HG02571 (cell line): Measurements from ENCODE around the gene UBE3D.

ENCODE experiments used
- ATAC-seq: cut with Tn5 transposase; IDR thresholded peaks from one replicate; pipeline ENCODE4 v1.9.1; 2021; ENCODE audit warnings: mild to moderate bottlenecking, moderate library complexity; ENCODE audit not compliant: unreplicated experiment

The UBE3D gene, protein sequence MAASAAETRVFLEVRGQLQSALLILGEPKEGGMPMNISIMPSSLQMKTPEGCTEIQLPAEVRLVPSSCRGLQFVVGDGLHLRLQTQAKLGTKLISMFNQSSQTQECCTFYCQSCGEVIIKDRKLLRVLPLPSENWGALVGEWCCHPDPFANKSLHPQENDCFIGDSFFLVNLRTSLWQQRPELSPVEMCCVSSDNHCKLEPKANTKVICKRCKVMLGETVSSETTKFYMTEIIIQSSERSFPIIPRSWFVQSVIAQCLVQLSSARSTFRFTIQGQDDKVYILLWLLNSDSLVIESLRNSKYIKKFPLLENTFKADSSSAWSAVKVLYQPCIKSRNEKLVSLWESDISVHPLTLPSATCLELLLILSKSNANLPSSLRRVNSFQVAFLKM

DNA sequence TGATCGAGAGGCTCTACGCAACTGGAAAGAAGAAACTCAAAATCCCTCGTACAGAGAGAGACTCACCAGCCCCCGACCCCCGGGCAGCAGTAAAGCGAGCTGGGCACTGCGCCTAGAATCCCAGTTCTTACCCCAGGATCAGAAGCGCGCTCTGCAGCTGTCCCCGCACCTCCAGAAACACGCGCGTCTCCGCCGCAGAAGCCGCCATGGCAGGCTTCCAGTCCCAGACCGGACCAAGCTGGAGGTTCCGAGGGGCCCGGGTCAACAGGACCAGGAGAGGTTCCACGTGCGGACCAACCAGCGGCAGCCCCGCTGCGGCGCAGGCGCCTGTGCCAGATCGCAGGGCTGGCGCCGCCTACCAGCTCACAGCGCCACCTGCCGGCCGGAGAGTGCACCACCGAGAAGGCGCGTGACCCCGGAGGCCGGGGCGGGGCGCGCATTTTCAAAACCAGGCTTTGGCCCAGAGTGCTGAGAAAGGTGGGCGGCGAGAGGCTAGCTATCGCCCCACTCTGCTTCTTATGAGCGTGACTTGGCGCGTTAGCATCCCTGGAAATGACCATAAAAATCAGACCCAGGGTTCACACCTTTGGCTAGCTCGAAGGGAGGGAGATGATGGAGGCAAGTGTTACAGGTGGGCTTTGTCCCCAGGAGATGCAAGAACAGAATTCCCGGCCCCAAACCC is at the start of gene UBE3D:
TSS of gene UBE3D (minus strand) at position 331 of the 682 bp plus-strand sequence. CDS start at position 208, 123 bp downstream.
- peak; percentile 61 for ATAC-seq

- no peak for ATAC-seq
Observed at GRCh38 chr6:83114164-83114563, 48.5 kb upstream of the UBE3D start.

DNA sequence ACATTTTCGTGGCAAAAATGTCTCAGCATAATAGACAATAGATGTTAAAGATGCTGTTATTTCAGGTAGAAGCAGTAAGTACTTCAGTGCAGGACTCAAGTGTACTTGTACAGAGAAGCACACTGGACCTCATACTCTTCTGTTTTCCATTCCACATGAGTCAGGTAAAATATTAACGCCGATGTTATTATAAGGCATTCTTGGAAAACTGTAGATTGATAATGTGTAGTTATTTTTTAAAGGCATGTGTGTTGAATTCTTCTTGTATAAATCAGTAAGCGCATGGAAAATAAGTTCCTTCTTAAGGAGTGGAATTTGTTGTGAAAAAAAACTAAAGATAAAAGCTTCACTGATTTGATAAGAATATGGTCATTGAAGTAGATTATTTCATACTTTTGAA is 47.6 kb upstream of the UBE3D start:
- ATAC-seq, result no peak

- ATAC-seq, result no peak
Observed at GRCh38 chr6:83108378-83108777, 42.7 kb upstream of the UBE3D start.

DNA sequence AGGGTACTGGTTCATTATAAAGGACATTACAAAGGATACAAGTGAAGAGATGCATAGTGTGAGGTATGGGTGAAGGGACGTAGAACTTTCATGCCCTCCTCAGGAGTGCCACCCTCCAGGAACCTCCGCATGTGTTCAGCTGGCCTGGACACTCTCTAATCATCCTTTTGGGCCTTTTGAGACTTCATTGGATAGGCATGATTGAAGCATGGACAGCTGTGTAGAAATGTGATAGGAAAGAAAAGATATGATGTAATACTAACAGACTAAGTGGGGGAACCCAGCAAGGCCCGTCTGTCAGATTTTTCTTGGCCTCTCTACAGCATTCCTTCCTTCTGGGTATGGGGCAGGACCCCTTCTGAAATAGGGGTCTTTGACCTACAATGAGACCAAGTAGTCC is 32.9 kb upstream of the UBE3D start:
- ATAC-seq, result no peak

- ATAC-seq, result no peak
Observed at GRCh38 chr6:83097675-83098074, 32.0 kb upstream of the UBE3D start.

- no peak for ATAC-seq
Observed at GRCh38 chr6:83097204-83097603, 31.6 kb upstream of the UBE3D start.

DNA sequence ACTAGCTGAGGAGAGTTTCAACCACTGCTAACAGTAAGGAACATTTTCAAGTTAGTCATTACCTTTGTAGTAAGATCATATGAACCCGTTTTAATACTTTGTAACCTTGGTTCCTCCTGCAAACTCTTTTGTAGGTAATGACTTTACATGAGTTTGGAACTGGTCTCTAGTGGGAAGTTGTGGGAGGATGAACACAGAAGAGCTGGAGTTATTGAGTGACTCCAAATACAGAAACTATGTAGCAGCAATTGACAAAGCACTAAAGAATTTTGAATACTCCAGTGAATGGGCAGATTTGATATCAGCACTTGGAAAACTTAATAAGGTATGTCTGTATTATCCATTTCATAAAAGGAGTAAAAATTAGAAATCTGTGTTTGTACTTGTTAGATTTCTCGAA is 31.1 kb upstream of the UBE3D start:
- ATAC-seq, result no peak

DNA sequence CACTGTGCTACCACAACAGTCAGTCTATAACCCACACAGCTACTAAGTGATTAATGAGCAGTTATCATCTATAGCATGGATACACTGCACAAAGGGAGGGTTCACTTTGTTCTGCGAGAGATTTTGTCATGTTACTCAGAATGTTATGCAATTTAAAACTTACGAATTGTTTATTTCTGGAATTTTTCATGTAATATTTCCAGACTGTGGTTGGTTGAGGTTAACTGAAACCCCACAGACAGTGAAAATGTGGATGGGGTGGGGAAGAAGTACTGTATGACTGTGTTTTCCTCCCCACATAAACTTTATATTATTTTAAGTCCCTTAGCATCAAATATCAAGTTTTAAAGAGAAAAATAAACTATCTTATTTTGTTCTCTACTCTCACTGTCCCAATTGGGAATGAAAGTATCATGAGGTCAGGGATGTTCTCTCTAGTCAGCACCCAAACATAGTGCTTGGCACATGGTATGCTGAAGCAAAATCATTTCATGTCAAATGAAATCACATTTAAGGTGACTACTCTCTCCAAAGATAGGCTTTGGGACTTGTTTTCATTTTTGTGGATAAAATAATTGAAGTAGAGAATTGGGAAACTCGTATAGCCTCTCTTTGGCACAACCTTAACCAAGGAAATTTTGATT is 27.2 kb upstream of the UBE3D start:
- ATAC-seq, result no peak

DNA sequence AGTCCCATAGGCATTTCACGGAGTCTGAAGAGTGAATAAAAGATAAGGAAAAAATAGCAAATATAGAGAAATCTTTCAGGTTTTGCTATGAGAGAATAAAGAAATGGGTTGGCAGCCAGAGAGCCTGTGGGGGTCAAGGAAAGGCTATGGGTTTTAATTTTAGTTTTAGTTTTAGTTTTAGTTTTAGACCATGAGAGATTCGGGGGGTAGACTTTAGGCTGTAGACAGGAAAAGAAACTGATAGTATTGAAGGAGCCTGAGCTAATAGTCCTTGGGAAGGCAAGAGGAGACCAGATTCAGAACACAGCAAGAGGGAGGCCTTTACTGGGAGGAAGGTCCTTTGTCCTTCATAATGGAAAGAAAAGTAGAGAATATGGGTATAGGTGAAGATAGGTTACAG is 21.1 kb upstream of the UBE3D start:
- peak; percentile 100 for ATAC-seq

DNA sequence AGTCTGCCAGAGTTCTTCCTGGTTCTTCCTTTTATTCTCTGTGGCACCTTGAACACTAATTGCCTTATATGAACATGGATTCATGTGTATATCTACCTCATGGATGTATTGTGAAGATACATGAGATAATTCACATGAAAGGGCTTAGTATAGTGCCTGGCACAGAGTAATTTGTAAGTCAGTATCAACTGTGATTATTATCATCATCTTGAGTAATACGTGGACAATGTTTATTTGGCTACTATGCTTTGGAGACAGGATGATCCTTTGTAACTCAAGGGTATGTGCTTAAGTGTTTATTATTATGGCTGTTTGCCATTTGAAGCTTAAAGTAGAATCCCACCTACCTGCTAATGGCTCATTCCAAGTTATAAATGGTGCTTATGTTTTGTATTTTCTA is 17.8 kb upstream of the UBE3D start:
- ATAC-seq, result no peak

GRCh38 chr6:83073615-83074014 is 8.0 kb upstream of the UBE3D start:
- no peak for ATAC-seq

- ATAC-seq, result no peak
Observed at GRCh38 chr6:83072726-83073125, 7.1 kb upstream of the UBE3D start.

- ATAC-seq, result no peak
Observed at GRCh38 chr6:83071707-83072106, 6.1 kb upstream of the UBE3D start.

- ATAC-seq, result peak; percentile 44
Observed at GRCh38 chr6:83071023-83071422, 5.4 kb upstream of the UBE3D start.

DNA sequence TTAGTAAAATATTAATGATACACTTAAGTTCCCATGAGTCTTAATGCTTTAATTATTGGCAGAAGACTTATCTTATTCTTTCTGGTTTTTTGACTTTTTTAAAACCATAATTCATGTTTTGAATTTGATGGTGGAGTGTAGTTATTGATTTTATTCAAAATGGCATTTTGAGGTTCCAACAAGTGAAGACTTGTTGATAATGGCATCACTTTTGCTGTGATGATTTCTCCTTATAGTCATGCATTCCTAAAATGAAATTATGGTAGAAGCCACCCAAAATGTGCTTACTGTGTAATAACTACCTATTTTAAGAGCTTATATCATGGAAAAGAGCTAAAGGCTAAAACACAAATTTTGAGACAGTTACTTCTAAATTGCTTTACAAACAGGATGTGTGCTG is 4.0 kb upstream of the UBE3D start:
- no peak for ATAC-seq

DNA sequence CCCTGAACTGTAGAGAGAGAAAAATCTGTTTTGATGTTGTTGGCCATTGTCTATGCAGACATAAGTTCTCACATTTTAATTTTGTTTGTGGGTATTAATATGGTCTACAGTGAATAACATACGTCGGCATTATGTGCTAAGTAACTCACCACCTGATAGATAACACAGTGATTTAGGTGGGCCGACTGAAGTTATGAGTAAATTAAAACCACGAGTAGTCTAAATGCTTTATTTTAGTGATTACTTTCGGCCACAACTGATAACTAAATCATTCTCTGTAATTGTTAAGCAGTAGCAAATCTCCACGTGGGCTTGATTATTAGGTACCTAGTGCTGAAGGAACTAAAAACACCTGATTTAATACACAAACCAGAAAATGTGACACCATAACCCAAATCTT is 3.0 kb upstream of the UBE3D start:
- no peak for ATAC-seq

- peak; percentile 80 for ATAC-seq
Observed at GRCh38 chr6:83067448-83068439, 2.1 kb upstream of the UBE3D start, which contains the start of gene DOP1A. Gene DOP1A, plus strand, starts transcription at chr6:83067671. Its CDS starts 29,307 bp downstream, at chr6:83096978.

GRCh38 chr6:83062225-83062624 is 3.4 kb downstream of the UBE3D start:
- no peak for ATAC-seq

- no peak for ATAC-seq
Observed at GRCh38 chr6:83061190-83061589, 4.5 kb downstream of the UBE3D start.
